GM23248 (cell line): ENCODE results near the gene GABRG3. TPM values are rescaled to one million over a fixed set of nuclear protein-coding genes. Genes with fewer than 3 reads are reported as not detected.

Source experiments
- DNase-seq: peaks from one replicate; pipeline ENCODE4 v3.0.0-alpha.2; 2015
- H2AFZ ChIP-seq: fragments of 200-600 bp; sonication (generic); 2 replicates; pipeline ENCODE4 v1.6.1; 2016; ENCODE audit warnings: antibody characterized with exemption
- H3F3A ChIP-seq: fragments of 200-600 bp; sonication (generic); 2 replicates; pipeline ENCODE4 v1.6.1; 2016; ENCODE audit warnings: mild to moderate bottlenecking, antibody characterized with exemption, mixed run types; ENCODE audit not compliant: insufficient read depth
- H3K27ac ChIP-seq: fragments of 200-600 bp; sonication (generic); 2 replicates; pipeline ENCODE4 v1.5.1; 2016; ENCODE audit warnings: mild to moderate bottlenecking
- H3K27me3 ChIP-seq: fragments of 200-600 bp; sonication (generic); replicated peaks from 2 replicates; pipeline ENCODE4 v1.6.1; 2016; ENCODE audit warnings: mild to moderate bottlenecking; ENCODE audit not compliant: insufficient read depth
- H3K36me3 ChIP-seq: fragments of 200-600 bp; sonication (generic); 2 replicates; pipeline ENCODE4 v1.6.1; 2016; ENCODE audit warnings: low read depth, mild to moderate bottlenecking
- H3K4me1 ChIP-seq: fragments of 200-600 bp; sonication (generic); 2 replicates; pipeline ENCODE4 v1.6.1; 2016; ENCODE audit warnings: mild to moderate bottlenecking; ENCODE audit not compliant: insufficient read depth
- H3K4me2 ChIP-seq: fragments of 200-600 bp; sonication (generic); one replicate; pipeline ENCODE4 v1.6.1; 2016; ENCODE audit warnings: mild to moderate bottlenecking; ENCODE audit not compliant: unreplicated experiment
- H3K4me3 ChIP-seq: fragments of 200-600 bp; sonication (generic); 2 replicates; pipeline ENCODE4 v1.5.1; 2016; ENCODE audit warnings: mild to moderate bottlenecking
- H3K79me2 ChIP-seq: fragments of 200-600 bp; sonication (generic); 2 replicates; pipeline ENCODE4 v1.6.1; 2016; ENCODE audit warnings: mild to moderate bottlenecking; ENCODE audit not compliant: insufficient read depth
- H3K9ac ChIP-seq: fragments of 200-600 bp; sonication (generic); 2 replicates; pipeline ENCODE4 v1.6.1; 2016; ENCODE audit warnings: mild to moderate bottlenecking
- H3K9me2 ChIP-seq: fragments of 200-600 bp; sonication (generic); 2 replicates; pipeline ENCODE4 v1.6.1; 2016; ENCODE audit warnings: mixed run types, mild to moderate bottlenecking, moderate library complexity; ENCODE audit not compliant: insufficient read depth
- H3K9me3 ChIP-seq: fragments of 200-600 bp; sonication (generic); one replicate; pipeline ENCODE4 v1.6.1; 2017; ENCODE audit warnings: low read depth
- H4K20me1 ChIP-seq: fragments of 200-600 bp; sonication (generic); 2 replicates; pipeline ENCODE4 v1.6.0; 2016; ENCODE audit not compliant: insufficient read depth
- EZH2 ChIP-seq: fragments of 200-600 bp; sonication (generic); IDR thresholded peaks from 2 replicates; pipeline ENCODE4 v1.6.1; 2018; ENCODE audit warnings: antibody characterized with exemption, mild to moderate bottlenecking; ENCODE audit not compliant: insufficient read depth, poor library complexity, severe bottlenecking
- EZH2phosphoT487 ChIP-seq: fragments of 200-600 bp; sonication (generic); IDR thresholded peaks from 2 replicates; pipeline ENCODE4 v1.6.1; 2018; ENCODE audit warnings: antibody characterized with exemption, moderate library complexity, mild to moderate bottlenecking, low read depth; ENCODE audit not compliant: insufficient read depth
- WGBS, 2 experiments: methylation state at CpG; one replicate each; pipeline ENCODE4 v1.1.6; 2015 to 2017; ENCODE audit warnings: low lambda C conversion rate in 2 of 2, low coverage in 1 of 2; ENCODE audit errors: missing lambda C conversion rate in 2 of 2; 5-methylcytosine and 5-hydroxymethylcytosine counted together
- in situ Hi-C: fragments of 300-500 bp; cut with MboI; formaldehyde crosslinking; loops from 2 replicates; pipeline ENCODE4 v1.15.0; 2020
- polyA plus RNA-seq: library from polyadenylated mRNA; unstranded; fragments of >200 nt; fragmentation: Nextera tagmentation; extraction: Ambion mirVana; gene quantifications from 2 replicates; pipeline ENCODE4 v1.2.1, GENCODE V29; 2016
- total RNA-seq: library from RNA; depleted of rRNA; stranded (reverse); fragments of >200 nt; shearing (Covaris generic); gene quantifications from 2 replicates; pipeline ENCODE4 v1.2.3, GENCODE V29; 2014; rRNA removed

Gene GABRG3
- total RNA-seq (not detected in 2 replicates), polyA plus RNA-seq (not detected in 2 replicates)

DNA sequence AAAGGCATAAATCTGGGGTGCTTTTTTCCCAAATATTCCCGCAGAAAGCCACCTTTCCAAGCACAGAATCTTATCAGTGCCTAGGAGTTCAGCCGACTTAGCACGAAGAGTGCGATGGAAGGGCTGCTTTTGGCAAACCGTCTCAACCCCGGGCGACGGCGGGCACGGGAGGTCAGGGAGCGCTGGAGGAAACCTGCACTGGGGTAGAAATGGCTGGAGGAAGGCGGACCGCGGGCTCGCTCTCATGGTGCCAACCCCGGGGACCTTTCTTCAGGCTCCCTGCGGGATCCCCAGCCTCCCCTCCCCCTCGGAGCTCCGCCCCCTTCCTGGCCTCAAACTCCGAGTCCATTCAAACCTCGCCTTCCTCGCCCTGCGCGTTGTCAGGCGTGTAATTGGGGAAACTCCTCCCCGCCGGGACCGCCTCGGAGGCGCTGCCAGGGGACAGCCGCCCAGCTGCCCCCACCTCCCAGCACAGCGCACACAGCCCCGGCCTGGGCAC lies at the start of gene GABRG3:
GABRG3 (plus strand) TSS at position 470 of the 499 bp plus-strand sequence.
- DNase-seq = no peak
- 9 to 17% methylated on average over 20 to 33 of the region's 33 CpGs for WGBS, 2 experiments
- H3K4me3 ChIP-seq = no peak within 1 kb of the TSS
- H3K9me2 ChIP-seq = no peaks in the 10 kb centered on the region
- no peak within 1 kb of the TSS for H3K9ac ChIP-seq
- H3K9me3 ChIP-seq = no peaks in the 10 kb centered on the region
- H3K79me2 ChIP-seq = no peaks in the 10 kb centered on the region
- H2AFZ ChIP-seq = no peak within 1 kb of the TSS
- no peak within 1 kb of the TSS for H3K27ac ChIP-seq
- H3F3A ChIP-seq = no peaks in the 10 kb centered on the region
- TF ChIP-seq EZH2phosphoT487 (no peak), EZH2 (no peak)
- H3K36me3 ChIP-seq = no peaks in the 10 kb centered on the region
- H3K4me2 ChIP-seq = no peak within 1 kb of the TSS
- in situ Hi-C loops = no loop called here
- peaks cover 19% of the 10 kb centered on the region; the same call in 1 of the 2 replicates for H3K27me3 ChIP-seq
- H3K4me1 ChIP-seq = no peaks in the 10 kb centered on the region
- no peaks in the 10 kb centered on the region for H4K20me1 ChIP-seq

DNA sequence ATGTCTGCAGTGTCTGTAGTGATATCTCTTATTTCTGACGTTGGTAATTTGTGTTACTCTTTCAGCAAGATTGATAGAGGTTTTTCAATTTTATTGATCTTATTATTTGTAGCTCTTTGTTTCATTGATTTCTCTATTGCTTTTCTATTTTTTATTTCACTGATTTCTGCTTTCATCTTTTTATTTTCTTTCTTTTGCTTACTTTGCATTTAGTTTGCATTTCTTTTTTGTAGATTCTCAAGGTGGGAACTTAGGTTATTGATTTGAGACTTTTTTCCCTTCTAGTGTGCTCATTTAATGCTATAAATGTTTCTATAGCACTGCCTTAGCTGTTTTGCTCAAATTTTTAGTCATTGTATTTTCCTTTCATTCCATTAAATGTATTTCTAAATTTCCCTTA lies 49.5 kb upstream of the GABRG3 start:
- no peaks in the 10 kb centered on the region for H3K27me3 ChIP-seq
- H3K36me3 ChIP-seq = no peaks in the 10 kb centered on the region
- H2AFZ ChIP-seq = no peak overlapping the region
- H3K4me1 ChIP-seq = no peaks in the 10 kb centered on the region
- 15 to 30% methylated on average over 1 of the region's 1 CpG for WGBS, 2 experiments
- no peaks in the 10 kb centered on the region for H4K20me1 ChIP-seq
- no peak overlapping the region for H3K27ac ChIP-seq
- no peak overlapping the region for H3K9ac ChIP-seq
- H3K9me3 ChIP-seq = no peaks in the 10 kb centered on the region
- no peak overlapping the region for H3K4me2 ChIP-seq
- no peak overlapping the region for H3K4me3 ChIP-seq
- H3K79me2 ChIP-seq = no peaks in the 10 kb centered on the region
- in situ Hi-C loops = no loop called here
- no peaks in the 10 kb centered on the region; the same call in 1 of the 2 replicates for H3K9me2 ChIP-seq
- TF ChIP-seq EZH2 (no peak), EZH2phosphoT487 (no peak)
- H3F3A ChIP-seq = no peaks in the 10 kb centered on the region
- no peak for DNase-seq

DNA sequence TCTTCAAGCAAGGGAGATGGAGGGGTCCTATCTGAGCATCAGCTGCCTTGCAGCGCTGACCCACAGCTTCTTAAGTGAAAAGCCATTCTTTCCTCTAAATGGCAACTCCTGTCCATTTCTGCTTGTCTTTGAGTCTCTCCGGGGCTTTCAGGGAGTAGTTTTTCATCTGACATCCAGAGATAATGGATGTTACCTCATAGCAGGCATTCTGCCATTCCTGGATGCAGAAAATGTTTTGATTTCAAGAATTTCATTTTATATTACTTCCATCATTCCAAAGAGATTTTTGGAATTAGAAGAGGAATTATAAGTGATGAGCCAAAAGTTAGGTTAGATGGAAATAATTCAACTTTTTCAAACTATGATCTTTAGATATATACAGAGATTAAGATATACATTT lies 44.9 kb upstream of the GABRG3 start:
- in situ Hi-C loops = no loop called here
- H3K9me2 ChIP-seq = no peaks in the 10 kb centered on the region; the same call in 1 of the 2 replicates
- no peaks in the 10 kb centered on the region for H3K36me3 ChIP-seq
- H3K4me3 ChIP-seq = no peak overlapping the region
- no peaks in the 10 kb centered on the region for H3K27me3 ChIP-seq
- DNase-seq = no peak
- no peaks in the 10 kb centered on the region for H3K79me2 ChIP-seq
- no peak overlapping the region for H2AFZ ChIP-seq
- no peak overlapping the region for H3K27ac ChIP-seq
- H3F3A ChIP-seq = no peaks in the 10 kb centered on the region
- no peak overlapping the region for H3K4me2 ChIP-seq
- no peaks in the 10 kb centered on the region for H4K20me1 ChIP-seq
- H3K9me3 ChIP-seq = no peaks in the 10 kb centered on the region
- H3K9ac ChIP-seq = no peak overlapping the region
- 8 to 12% methylated on average over 2 of the region's 2 CpGs for WGBS, 2 experiments
- TF ChIP-seq EZH2 (no peak), EZH2phosphoT487 (no peak)
- H3K4me1 ChIP-seq = no peaks in the 10 kb centered on the region

DNA sequence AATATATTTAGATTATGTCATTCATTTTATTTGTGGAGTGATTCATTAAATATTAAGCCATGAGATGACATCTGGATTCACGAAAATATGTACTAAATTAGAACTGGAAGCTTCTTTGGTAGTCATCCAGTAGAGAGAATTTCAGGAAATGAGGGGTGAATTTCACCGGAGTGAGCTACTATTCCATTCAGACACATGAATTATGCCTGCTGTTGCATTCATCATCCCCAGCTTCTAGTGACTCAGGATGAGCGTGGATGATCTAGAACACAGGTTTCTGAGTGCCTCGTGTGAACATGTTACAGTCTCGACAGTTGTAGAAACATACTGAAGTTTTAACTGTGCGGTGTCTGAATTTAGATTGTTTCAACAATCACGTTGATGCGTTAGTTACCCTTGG lies 42.9 kb upstream of the GABRG3 start:
- Histone ChIP-seq H3K27ac (no peak overlapping the region), H3K79me2 (no peaks in the 10 kb centered on the region), H3K4me3 (no peak overlapping the region), H3K36me3 (no peaks in the 10 kb centered on the region), H2AFZ (no peak overlapping the region), H3F3A (no peaks in the 10 kb centered on the region), H3K4me1 (no peaks in the 10 kb centered on the region), H3K4me2 (no peak overlapping the region), H3K9ac (no peak overlapping the region), H4K20me1 (no peaks in the 10 kb centered on the region), H3K9me2 (no peaks in the 10 kb centered on the region; the same call in 1 of the 2 replicates), H3K9me3 (no peaks in the 10 kb centered on the region), H3K27me3 (no peaks in the 10 kb centered on the region)
- no peak for TF ChIP-seq EZH2phosphoT487
- no peak for TF ChIP-seq EZH2
- no peak for DNase-seq
- 13 to 18% methylated on average over 8 of the region's 8 CpGs for WGBS, 2 experiments
- in situ Hi-C loops = no loop called here

DNA sequence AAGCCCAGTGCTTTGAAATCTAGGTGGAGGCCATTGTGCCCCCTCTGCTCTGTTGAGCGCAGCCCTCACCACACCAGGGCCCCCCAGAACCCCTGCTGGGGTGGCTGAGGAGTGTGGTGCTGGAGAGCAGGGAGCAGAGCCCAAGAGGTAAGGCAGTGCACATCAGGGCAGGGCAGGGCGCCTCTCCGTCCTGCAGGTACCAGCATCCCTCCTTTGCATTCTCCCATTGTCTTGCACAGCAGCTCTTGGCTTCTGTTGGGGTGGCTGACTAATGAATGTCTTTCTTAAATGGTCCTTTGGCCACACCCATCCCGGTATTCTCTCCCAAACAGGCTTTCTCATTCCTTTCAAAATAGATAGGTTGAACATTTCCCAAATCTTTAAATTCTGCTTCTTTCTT lies 41.4 kb upstream of the GABRG3 start:
- no peaks in the 10 kb centered on the region for H3K9me3 ChIP-seq
- no peaks in the 10 kb centered on the region for H3K4me1 ChIP-seq
- in situ Hi-C loops = no loop called here
- no peaks in the 10 kb centered on the region for H3K79me2 ChIP-seq
- no peak for DNase-seq
- no peak overlapping the region for H3K4me2 ChIP-seq
- H2AFZ ChIP-seq = no peak overlapping the region
- H3K27me3 ChIP-seq = no peaks in the 10 kb centered on the region
- no peak overlapping the region for H3K9ac ChIP-seq
- no peaks in the 10 kb centered on the region for H3K36me3 ChIP-seq
- H3K9me2 ChIP-seq = no peaks in the 10 kb centered on the region; the same call in 1 of the 2 replicates
- WGBS, 2 experiments = 36 to 46% methylated on average over 4 of the region's 4 CpGs
- H3F3A ChIP-seq = no peaks in the 10 kb centered on the region
- no peak overlapping the region for H3K4me3 ChIP-seq
- no peaks in the 10 kb centered on the region for H4K20me1 ChIP-seq
- no peak for TF ChIP-seq EZH2
- no peak for TF ChIP-seq EZH2phosphoT487
- H3K27ac ChIP-seq = no peak overlapping the region
